Spleen (tissue), 7 donors: ENCODE results near the gene UBE2QL1.

Experiments
- CTCF ChIP-seq, 11 experiments: fragments of 200-600 bp in 7 of 11; fragments of 450-650 bp in 4 of 11; sonication (generic) in 4 of 11; IDR thresholded peaks in 8 of 11; conservative IDR thresholded peaks in 3 of 11; 1 replicate in 7 of 11; 2 replicates in 4 of 11; pipeline versions ENCODE4 v1.4.0 to v1.8.0; 2016 to 2021; ENCODE audit warnings: antibody characterized with exemption in 11 of 11, inconsistent platforms in 4 of 11, mild to moderate bottlenecking in 1 of 11
- POLR2A ChIP-seq, 3 donors: fragments of 450-650 bp; IDR thresholded peaks; one replicate each; pipeline ENCODE4 v1.5.1; 2017; ENCODE audit warnings: antibody characterized with exemption in 3 of 3, mild to moderate bottlenecking in 1 of 3
- donor health status: DM: no; HTN: no; CAD: no; lungs with moderate emphysema.
- donor health status: DM: no; HTN: no; CAD: no.
- donor health status: DM: no; HTN: no; CAD: no.

GRCh38 chr5:6465831-6466790 lies 17.5 kb downstream of the UBE2QL1 start:
- no peak for TF ChIP-seq CTCF (IDR thresholded peaks at IDR 0.05 in 8 of 11, conservative IDR thresholded peaks at IDR 0.05 in 3 of 11)
- TF ChIP-seq POLR2A (IDR thresholded peaks at IDR 0.05) = no peak
